Neural progenitor cell (in vitro differentiated cells): ENCODE results near the gene ZNF462.

Experiments used
- CTCF ChIP-seq: fragments of 200-600 bp; sonication (generic); IDR thresholded peaks from 2 replicates; pipeline ENCODE4 v1.5.1; 2017; ENCODE audit warnings: antibody characterized with exemption, mild to moderate bottlenecking
- EZH2phosphoT487 ChIP-seq: fragments of 200-600 bp; sonication (generic); IDR thresholded peaks from 2 replicates; pipeline ENCODE4 v1.6.1; 2017; ENCODE audit warnings: antibody characterized with exemption

GRCh38 chr9:107008447-107008846 lies 145.5 kb downstream of the ZNF462 start:
- TF ChIP-seq CTCF = no peak
- no peak for TF ChIP-seq EZH2phosphoT487
